Epithelial cell of esophagus (primary cell): ENCODE results near the gene F8.

Experiments
- DNase-seq: peaks from one replicate; pipeline ENCODE4 v3.0.0; 2010; ENCODE audit warnings: low read depth
- H3K4me3 ChIP-seq: 2 replicates; pipeline ENCODE4 v1.5.1; 2011; ENCODE audit warnings: mild to moderate bottlenecking, low read length, control low read depth
- TF ChIP-seq, protein P1 (sequence below): IDR thresholded peaks from 2 replicates; pipeline ENCODE4 v1.5.1; 2011; ENCODE audit warnings: low read depth, mild to moderate bottlenecking, low read length, control low read depth, inconsistent platforms; ENCODE audit not compliant: insufficient read depth; ENCODE audit errors: missing control alignments

The F8 gene

DNA sequence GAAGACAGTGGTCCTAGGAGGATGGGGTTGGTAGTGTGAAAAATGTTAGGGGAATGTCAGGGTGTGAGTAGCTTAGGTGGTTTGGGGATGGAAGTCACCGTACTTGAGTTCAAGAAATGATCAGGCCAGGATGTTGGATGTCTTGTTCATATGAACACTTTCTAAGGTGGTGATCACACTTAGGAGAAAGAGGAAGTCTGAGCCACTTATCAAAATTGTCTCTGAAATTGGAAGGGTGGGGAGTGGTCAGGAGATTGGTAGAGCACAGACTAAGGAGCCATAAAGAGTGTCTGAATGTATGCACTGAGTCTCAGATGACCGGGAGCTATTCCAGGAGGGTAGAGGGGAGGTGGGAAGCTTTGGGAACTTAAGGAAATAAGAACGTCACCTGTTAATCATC, 31.1 kb upstream of the F8 start:
- DNase-seq: no peak
- TF ChIP-seq, protein P1, sequence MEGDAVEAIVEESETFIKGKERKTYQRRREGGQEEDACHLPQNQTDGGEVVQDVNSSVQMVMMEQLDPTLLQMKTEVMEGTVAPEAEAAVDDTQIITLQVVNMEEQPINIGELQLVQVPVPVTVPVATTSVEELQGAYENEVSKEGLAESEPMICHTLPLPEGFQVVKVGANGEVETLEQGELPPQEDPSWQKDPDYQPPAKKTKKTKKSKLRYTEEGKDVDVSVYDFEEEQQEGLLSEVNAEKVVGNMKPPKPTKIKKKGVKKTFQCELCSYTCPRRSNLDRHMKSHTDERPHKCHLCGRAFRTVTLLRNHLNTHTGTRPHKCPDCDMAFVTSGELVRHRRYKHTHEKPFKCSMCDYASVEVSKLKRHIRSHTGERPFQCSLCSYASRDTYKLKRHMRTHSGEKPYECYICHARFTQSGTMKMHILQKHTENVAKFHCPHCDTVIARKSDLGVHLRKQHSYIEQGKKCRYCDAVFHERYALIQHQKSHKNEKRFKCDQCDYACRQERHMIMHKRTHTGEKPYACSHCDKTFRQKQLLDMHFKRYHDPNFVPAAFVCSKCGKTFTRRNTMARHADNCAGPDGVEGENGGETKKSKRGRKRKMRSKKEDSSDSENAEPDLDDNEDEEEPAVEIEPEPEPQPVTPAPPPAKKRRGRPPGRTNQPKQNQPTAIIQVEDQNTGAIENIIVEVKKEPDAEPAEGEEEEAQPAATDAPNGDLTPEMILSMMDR: no peak
- H3K4me3 ChIP-seq: no peak overlapping the region

- H3K4me3 ChIP-seq: no peak overlapping the region
- TF ChIP-seq, protein P1: no peak
- no peak for DNase-seq
Measured at GRCh38 chrX:155052738-155053498, 30.4 kb upstream of the F8 start.

DNA sequence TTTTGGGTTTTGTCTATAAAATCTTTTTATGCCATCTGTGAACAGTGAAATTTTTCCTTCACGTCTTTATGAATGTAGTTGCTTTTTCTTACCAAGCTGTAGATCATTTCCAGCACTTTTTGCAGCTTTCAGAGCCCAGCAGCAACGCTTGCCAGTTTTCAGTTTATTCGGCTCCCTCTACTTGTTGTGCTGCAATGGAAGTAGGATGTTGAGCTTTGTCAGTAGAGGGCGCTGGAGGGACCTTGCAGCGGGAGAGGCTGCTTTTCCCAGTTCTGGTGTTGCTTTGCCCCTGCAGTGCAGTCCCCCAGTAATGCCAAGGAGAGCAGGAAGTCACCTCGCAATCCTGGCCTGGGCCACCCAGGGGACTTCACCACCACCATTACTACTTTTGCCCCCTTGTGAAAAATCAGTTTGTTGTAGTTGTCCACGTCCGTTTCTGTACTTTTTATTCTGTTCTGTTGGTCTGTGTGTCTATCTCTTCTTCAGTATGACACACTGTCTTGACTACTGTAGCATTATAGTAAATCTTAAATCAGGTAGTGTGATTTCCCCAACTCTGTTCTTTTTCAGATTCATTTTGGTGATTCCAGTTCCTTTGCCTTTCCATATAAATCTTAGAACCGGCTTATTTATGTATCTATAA, 26.6 kb upstream of the F8 start:
- TF ChIP-seq, protein P1: peak; percentile 59
- peak; percentile 55 for DNase-seq
- H3K4me3 ChIP-seq: no peak overlapping the region

GRCh38 chrX:155046811-155047528, 24.4 kb upstream of the F8 start:
- H3K4me3 ChIP-seq: no peak overlapping the region
- TF ChIP-seq, protein P1: no peak
- no peak for DNase-seq

- no peak for DNase-seq
- H3K4me3 ChIP-seq: no peak overlapping the region
- TF ChIP-seq, protein P1: no peak
Measured at GRCh38 chrX:155046129-155046810, 23.7 kb upstream of the F8 start.

- TF ChIP-seq, protein P1: no peak
- no peak for DNase-seq
- no peak overlapping the region for H3K4me3 ChIP-seq
Measured at GRCh38 chrX:155035688-155036087, 13.2 kb upstream of the F8 start.
